G401 (cell line): Measurements from ENCODE around the gene C4orf50. TPM values are rescaled to one million over a fixed set of nuclear protein-coding genes. Genes with fewer than 3 reads are reported as not detected.
"Not testable (repeated sequence)": the region's sequence is repeated elsewhere in the genome, so short reads cannot be mapped to it uniquely, and the experiment has no call there.

Experiments
- DNase-seq: peaks from one replicate; pipeline ENCODE4 v3.0.0-alpha.2; 2015; ENCODE audit warnings: low spot score
- in situ Hi-C: cut with HindIII; loops from 2 replicates; pipeline ENCODE4 v1.10.0; 2016; ENCODE audit warnings: low sequenced_read_pairs, mixed read lengths
- total RNA-seq: library from RNA; depleted of rRNA; stranded (reverse); fragments of >200 nt; shearing (Covaris generic); gene quantifications from 2 replicates; pipeline ENCODE4 v1.2.3, GENCODE V29; 2014

C4orf50 gene
- total RNA-seq, 1 experiment from 2014 or later, result not detected

DNA sequence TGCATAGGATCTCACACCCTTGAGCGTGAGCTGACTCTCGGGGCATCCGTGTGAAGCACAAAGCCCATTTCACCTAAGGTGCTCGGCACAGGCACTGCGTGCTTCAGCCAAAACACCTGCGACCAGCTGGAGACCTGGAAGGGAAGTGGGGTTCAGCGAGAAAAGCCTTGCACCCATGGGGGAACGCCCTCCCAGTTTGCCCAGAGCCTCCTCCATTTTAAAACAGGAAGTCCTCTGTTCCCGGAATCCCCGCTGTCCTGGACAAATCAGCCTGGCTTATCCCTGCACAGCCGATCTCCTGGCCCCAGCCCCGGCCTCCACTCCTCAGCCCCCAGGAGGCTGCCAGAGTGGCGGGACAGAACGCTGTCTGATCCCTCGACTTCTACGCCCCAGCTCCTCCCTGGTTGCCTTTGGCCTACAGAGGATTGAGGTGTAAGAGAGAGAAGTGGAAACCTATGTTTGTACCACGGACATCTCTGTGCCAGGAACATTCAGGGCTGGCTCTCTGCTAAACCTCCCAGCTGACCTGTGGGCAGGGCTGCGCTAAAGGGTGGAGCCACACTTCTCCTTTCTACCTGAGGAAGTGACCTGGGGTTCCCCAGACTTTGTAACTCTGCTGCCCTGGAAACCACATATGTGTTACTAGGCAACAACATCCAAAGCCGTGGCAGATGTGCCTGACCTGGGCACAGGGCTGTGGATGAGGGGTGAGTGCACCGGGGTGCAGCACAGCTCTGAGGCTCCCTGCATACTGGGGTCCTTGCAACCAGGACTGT is 3.8 kb upstream of the C4orf50 start:
- no peak for DNase-seq
- in situ Hi-C loops, result no loop called here

DNA sequence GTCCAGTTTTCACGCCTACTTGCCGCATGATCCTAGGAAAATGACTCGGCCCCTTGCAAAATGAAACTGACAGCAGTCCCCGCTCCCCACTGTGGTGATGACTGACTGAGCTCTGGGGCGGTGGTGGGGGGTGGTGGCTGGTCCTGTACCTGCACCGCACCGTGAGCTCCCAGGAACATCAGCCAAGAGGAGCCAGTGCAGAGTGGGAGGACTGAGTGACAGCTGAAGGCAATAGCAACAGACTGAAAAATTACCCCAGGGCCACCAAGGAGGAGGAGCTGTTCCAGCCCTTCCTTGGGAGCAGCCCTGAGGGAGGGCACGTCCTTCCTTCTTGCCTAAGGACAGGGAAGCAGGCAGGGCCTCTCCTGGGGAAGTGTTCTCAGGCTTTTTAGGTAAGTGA is 2.4 kb upstream of the C4orf50 start:
- DNase-seq, result no peak
- in situ Hi-C loops, result no loop called here

DNA sequence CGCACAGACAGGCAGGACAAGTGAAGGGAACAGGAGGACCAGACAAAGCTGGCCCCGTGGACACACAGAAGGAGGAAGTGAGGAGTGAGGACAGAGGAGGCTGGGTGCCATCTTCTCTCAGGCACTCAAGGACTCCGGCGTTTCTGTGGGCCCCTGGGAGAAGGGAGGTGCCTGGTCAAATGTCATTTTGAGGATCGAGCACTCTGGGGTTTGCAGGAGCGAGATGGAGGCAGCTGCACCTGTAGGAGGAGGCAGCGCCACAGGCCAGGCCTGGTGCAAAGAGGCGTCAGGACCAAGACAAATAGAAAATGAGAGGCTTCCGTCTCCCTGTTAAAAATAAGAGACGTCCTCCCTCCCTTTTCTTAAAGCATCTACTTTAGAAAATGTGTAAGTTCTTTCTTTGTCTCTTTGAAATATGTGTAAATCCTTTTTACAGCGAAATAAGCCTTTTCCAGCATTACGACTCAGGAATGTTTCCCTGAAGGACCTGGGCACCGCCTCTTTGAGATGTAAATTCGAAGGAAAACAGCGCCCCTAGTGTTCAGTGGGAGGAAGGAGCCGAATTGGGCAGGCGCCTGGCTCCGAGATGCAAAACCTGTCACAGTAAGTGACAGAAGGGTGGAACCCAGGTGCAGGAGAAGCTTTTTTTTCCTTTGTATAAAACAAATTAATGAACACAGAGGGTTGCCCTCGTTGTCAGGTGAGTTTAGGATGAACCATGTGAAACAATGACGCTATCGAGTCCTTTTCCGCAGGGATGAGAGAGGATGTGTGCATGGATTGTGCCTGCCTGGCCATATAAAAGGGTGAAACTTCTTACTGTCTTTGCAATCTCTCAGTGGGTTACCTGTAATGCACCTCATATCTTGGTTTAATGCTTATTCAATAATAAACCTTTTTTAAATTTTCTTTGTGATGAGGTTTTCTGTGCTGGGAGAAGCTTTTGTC is 1.4 kb upstream of the C4orf50 start:
- peak; percentile 87 for DNase-seq
- in situ Hi-C loops, result no loop called here

DNA sequence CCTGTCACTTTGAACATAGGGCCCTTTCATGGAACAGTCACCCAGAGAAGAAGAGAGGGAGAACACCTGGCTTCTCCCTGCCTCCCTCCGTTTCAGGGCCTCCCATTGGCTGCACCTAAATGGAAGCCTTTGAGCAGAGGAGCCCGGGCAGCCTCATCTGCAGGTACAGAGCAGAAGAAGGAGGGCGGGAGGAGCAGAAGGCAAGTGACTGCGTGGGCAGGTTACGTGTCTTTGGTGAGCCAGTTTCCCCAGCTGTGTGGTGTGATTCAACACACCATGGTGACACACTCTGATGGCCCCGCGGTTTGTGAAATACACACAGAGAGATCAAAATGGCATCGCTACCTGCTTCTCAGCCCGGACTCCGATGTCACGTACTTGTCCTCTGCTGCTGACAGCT is 431 bp downstream of the C4orf50 start:
- DNase-seq, result no peak
- in situ Hi-C loops, result no loop called here

- in situ Hi-C loops, result no loop called here
These were observed 1.2 kb downstream of the C4orf50 start for GRCh38 chr4:6017030-6017429.

DNA sequence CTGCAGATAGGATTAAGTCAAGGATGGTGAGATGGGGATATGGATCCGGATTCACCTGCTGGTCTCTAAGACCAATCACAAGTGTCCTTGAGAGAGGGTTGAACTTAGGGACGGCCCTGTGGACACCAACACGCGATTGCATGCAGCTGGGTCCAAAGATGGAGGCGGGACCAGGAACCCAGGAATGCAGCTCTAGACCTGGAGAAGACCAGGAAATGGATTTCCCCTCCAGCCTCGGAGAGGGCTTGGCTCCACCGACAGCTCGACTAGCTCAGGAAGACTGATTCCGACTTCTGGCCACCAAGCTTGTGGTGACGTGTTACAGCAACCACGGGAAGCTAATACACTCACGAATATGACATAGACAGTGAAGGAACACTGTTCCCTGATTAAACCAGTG is 4.7 kb downstream of the C4orf50 start:
- in situ Hi-C loops, result no loop called here
- no peak for DNase-seq

More at GRCh38 chr4:6017030-6017429, 1.2 kb downstream of the C4orf50 start:
- DNase-seq, result no peak

DNA sequence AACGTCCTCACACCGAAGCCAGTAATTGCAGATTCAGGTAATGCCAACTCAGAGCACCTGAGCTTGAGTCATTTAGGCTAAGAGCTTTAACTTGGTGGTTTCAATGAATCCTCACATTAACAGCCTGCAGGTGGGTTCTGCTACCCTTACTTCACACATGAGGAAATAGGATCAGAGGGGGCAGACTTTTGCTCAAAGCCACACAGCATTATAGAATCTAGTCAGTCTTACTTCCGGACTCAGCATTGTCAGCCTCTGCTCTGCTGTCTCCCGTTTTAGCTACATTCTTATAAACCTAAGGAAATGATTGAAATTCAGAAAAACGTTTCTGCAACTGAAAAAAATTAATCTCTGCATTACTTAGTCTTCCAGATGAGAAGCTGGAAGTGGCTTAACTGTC is 6.0 kb downstream of the C4orf50 start:
- in situ Hi-C loops, result no loop called here
- no peak for DNase-seq

DNA sequence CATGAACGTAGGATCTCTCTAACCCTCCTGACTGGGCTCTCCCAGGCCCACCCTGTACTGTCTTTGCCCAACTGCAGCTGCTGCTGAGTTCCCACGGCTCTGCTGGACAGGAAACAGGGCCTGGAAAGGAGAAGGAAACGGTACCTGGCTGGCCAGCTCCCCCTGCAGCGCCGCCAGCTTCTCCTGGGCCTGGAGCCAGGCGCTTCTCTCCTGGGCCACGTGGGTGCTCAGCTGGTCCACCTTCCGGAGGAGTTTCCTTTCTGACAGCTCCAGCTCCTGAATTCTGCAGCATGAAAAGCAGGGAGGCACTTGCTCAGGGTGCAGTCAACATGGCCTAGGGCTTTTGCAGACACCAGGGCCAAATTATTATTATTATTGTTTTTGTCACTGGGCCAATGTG is 6.5 kb downstream of the C4orf50 start:
- DNase-seq, result peak; percentile 85
- in situ Hi-C loops, result no loop called here

GRCh38 chr4:6011271-6011671 is 7.0 kb downstream of the C4orf50 start:
- no peak for DNase-seq
- in situ Hi-C loops, result no loop called here

DNA sequence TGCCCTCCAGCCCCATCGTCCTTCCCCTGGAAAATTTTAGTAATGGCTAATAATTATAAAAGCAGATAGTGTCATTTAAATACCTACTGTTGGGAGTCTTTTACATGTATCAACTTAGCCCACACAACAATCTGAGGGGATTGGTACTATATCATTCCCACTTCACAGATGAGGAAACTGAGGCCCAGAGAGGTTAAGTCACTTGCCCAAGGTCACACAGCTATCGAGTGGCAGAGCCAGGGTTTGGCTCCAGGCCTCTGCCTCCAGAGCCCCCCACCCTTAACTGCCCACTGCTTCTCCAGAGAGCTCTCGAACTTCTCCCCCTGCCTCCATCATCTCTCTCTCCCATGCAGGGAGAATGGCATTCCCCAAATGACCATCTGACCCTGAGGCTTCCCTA is 7.4 kb downstream of the C4orf50 start:
- in situ Hi-C loops, result no loop called here

GRCh38 chr4:6009452-6009851 is 8.8 kb downstream of the C4orf50 start:
- in situ Hi-C loops, result no loop called here
- no peak for DNase-seq

More for the DNA sequence above, 7.4 kb downstream of the C4orf50 start:
- no peak for DNase-seq

- DNase-seq, result no peak
- in situ Hi-C loops, result no loop called here
These were observed 9.4 kb downstream of the C4orf50 start for GRCh38 chr4:6008766-6009385.

- in situ Hi-C loops, result no loop called here
- no peak for DNase-seq
These were observed 10.1 kb downstream of the C4orf50 start for GRCh38 chr4:6008092-6008551.

DNA sequence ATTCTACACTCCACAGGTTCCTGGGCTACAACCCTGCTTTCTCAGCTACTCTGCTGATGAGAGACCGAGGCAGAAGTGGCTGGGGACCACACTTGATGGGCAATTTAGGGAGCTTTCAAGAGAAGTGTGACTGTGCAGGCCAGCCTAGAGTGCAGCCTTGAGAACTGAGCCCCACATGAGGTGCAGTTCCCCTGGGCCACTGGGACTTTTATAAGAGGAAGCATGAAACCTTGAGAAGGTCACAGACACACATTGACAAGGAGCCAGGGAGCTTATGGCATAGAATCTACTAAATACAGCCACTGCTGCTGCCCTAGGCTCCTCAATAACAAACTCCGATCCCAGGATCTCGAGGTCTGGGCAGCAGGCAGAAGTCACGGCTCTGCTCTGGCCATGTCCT is 13.1 kb downstream of the C4orf50 start:
- in situ Hi-C loops, result no loop called here
- DNase-seq, result no peak

DNA sequence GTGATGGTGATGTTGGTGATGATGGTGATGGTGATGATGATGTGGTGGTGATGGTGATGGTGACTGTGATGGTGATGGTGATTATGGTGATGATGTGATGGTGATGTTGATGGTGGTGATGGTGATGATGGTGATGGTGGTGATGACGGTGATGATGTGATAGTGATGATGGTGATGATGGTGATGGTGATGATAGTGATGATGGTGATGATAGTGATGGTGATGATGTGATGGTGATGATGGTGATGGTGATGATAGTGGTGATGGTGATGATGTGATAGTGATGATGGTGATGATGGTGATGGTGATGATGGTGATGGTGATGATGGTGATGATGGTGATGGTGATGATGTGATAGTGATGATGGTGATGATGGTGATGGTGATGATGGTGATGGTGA is 14.7 kb downstream of the C4orf50 start:
- DNase-seq, in situ Hi-C loops: not testable (repeated sequence)

- in situ Hi-C loops, result no loop called here
- DNase-seq, result no peak
These were observed 15.3 kb downstream of the C4orf50 start for GRCh38 chr4:6002926-6003325.

- in situ Hi-C loops, result no loop called here
- no peak for DNase-seq
These were observed 15.8 kb downstream of the C4orf50 start for GRCh38 chr4:6002492-6002833.

GRCh38 chr4:6001680-6002491 is 16.3 kb downstream of the C4orf50 start:
- in situ Hi-C loops, result no loop called here
- no peak for DNase-seq

- DNase-seq, result no peak
- in situ Hi-C loops, result no loop called here
These were observed 18.3 kb downstream of the C4orf50 start for GRCh38 chr4:5999830-6000365.
